HG02852 (cell line): ENCODE results near the gene NRM.
"Not testable (repeated sequence)": the region's sequence is repeated elsewhere in the genome, so short reads cannot be mapped to it uniquely, and the experiment has no call there.

ENCODE experiments used
- ATAC-seq: cut with Tn5 transposase; IDR thresholded peaks from one replicate; pipeline ENCODE4 v1.9.1; 2021; ENCODE audit warnings: mild to moderate bottlenecking, moderate library complexity; ENCODE audit not compliant: unreplicated experiment

The NRM gene

DNA sequence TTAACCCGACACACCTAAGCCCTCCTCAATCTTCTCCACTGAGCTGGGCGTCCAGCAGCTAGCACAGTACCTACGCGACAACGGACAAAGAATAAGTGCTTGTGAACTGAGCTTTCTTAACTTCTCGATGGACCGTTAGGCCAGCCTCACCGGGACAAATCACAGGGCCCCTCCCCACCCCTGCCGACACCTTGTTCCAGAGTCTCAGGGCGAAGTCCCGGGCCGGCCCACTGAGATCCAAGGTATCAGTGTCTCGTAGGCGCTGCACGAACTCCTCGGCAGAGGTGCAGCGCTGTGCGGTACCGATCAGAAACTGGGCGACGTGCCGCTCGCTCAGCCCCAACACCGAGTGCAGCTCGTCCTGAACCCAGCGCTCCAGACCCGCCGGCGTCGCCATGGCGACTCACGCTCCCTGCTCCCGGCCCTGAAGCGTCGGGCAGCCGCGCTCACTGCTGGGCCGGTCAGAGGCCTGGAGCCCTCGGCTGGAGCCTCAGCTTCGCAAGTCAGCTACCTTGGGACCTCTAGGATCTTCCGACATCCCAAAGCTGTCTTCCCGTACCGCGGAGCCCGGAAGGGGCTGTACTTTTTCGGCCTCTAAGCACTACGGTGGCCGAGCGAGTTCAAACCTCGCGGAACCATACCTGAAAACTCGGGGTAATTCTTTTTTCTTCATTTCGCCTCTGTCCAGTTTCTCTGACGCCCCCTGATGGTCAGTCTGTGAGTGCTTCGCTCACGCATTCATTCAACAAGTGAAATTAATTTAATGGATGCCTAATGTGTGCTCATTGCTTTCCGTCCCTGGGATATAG, 18.1 kb downstream of the NRM start, which contains the start of gene DHX16:
DHX16 (minus strand) TSS at position 562 of the 809 bp plus-strand sequence; CDS start at position 397, 165 bp downstream.
- no peak for ATAC-seq

DNA sequence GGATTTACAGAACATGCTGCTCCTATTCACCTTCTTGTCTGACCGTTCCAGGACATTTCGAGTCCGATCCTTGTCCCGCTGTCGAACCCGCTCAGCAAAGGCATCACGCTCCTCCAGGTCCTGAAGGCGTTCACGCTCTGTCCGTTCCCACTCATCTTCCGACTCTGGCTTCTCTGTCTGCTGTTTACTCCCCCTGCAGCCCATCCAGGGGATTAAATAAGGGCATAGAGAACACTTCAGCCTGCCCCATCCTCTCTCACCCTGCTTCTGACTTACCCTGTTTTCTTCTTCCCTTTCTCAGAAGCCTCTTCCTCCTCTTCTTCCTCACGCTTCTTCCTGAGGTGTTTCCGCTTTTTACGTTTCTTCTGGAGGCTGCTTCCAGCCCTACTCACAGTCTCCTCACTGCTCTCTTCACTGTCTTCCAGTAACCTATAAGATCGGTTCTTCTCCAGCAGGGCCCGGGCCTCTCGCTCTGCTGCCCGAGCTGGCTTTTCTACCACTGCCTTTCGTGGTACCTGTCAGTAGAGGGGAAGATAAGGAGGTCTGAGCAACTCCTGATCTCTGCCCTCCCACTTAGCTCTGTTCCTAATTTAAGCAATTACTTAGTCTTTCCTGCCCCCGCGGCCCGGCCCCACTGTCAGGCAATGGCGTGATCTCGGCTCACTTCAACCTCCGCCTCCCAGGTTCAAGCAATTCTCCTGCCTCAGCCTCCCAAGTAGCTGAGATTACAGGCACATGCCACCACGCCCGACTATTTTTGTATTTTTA, 19.8 kb downstream of the NRM start:
- no peak for ATAC-seq

DNA sequence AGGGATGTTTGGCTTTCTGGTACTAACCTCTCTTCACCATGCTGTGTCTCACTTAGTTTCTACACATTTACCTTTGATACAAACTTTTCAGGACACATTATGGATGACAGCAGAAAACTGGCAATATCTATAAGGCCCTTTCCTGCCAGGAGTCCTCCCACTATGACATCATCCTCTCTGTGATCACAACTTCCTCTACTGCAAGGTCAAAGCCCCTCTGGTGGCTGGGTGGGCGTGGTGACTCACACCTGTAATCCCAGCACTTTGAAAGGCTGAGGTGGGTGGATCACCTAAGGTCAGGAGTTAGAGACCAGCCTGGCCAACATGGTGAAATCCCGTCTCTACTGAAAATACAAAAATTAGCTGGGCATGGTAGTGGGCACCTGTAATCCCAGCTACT, 24.5 kb downstream of the NRM start:
- ATAC-seq: not testable (repeated sequence)

DNA sequence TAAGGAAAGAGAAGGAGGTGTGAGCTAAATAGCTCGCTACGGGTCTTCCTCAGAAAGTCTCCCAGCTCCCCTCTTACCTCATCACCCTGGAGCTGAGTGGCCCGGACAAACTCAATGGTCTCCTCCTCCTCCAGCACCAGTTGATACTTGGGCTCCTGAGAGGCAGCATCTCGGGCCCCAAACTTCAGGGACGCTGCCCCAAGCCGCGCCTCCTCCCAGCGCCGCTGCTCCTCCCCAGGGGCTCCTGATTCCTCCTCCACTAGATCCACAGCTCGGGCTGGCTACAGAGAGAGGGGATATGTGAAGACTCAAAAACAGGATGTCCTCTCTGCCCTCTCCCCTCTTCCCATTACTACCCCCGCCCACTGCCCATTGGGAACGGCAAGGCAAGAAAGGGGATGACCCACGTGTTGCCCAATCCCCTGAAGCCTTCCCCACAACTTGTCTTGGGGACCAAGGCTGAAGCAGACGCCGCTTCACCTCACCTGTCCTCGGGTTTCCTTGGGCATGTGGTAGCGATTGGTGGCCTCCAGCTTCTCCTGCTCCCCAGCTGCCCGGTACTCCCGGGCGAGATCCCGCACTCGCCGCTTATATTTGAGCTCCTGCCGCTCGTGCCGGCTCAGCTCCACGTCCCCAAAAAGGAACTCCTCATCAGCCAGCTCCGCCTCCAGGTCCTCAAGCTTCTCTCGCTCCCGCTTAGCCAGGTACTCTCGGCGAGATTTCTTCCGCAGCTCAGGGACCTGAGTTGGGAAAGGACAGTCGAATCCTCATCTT, 25.6 kb downstream of the NRM start:
- no peak for ATAC-seq

DNA sequence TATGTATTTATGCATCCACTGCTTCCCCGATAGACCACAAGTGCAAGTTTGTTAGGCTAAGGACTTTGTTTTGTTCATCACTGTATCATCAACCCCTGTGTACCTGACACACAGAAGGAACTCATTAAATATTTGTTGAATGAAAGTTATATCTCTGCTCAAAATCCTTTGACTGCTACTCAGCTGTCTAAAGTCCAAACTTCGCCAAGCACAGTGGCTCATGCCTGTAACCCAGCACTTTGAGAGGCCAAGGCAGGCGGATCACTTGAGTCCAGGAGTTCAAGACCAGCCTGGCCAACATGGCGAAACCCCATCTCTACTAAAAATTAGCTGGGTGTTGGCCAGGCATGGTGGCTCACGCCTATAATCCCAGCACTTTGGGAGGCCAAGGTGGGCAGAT, 32.9 kb downstream of the NRM start:
- ATAC-seq: not testable (repeated sequence)

DNA sequence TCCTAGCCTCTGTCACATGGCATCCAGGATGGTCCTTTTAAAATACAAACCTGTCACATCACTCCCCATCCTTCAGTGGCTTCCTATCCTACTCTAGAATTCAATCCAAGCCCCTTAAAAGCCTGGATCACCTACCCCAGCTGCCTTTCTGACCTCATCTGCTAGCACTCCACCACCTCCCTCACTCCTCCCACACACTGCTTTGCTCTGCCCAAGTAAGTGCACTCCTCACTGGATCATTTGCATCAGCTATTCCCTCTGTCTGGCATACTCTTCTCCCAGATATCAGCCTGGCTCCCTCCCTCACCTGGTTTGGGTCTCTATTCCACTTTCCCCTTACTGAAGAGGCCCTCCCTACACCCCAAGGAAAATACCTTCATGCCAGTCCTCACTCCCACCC, 33.3 kb downstream of the NRM start:
- no peak for ATAC-seq

DNA sequence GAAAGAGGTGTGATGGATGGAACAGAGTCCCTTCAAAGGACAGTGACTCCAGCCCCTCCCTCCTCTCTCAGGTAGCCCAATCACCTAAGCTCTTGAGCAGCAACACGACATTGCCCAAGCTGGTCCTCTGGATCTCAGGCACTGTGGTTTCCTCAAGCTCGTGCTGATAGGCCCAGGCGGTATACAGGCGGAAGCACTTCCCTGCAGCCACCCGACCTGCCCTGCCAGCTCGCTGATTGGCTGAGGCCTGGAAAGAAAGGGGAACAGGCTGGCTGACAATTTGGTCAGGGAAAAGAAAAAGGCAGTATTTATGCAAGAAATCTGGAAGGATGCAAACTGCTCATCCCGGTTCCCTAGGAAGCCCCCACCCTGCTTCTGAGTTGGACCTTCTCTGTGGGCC, 34.3 kb downstream of the NRM start:
- no peak for ATAC-seq

DNA sequence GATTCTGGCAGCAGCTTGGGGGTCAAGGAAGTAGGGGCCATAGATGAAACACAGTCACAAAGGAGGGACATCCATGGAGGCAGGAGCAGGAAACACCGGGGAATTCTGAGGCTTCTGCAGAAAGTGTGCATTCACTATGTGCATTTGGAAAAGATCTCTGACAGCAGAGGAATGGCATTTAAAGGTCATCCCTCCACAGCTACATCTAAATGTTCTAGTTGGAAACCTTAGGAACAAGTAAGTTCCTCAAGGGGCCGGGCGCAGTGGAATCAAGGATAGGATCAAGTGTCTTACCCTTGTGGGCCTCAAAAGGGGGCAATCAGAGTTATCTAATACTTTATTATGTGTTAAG, 35.1 kb downstream of the NRM start:
- no peak for ATAC-seq

DNA sequence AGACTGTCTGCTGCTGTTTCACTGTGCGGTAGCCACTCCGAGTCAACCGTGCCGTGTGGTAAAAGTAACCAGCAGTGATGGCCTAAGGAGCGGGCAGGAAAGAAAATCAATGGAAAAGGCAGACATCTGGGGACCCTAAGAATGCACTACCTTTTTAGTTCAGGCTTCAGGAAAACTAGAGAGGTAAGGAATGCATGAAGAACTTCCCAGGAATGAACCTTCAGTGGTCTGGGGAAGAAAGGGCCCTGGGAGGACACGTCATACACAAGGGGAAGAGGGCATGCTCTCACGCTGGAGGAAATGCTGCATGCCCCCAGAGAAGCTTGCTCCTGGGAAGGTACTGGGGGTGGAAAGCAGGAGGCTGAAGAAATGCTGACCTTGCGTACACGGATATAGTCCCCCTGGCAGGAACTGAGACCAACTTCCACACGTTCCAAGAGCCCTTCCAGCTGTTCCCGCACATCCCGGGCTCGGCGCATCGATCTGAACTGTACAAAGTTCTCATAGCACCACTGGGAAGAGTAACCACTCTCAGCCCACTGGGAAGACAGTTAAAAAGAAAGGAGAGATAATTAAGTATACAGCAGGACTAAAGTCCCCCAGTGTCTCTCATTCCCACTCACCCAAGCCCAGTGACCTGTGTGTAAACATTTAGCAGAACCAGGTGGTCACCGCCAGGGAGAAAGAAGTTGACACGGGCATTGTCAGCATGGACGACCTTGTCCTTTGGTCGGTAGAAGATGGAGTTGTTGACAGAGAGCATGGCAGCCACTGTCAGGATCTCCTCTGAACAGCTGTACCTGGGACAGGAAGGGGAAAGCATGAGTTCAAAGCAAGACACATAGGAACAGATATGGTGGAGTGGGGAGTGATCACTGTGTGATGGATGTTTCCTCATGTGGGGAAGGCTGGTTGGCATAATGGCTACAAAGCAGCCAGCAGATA, 35.7 kb downstream of the NRM start:
- ATAC-seq: no peak

DNA sequence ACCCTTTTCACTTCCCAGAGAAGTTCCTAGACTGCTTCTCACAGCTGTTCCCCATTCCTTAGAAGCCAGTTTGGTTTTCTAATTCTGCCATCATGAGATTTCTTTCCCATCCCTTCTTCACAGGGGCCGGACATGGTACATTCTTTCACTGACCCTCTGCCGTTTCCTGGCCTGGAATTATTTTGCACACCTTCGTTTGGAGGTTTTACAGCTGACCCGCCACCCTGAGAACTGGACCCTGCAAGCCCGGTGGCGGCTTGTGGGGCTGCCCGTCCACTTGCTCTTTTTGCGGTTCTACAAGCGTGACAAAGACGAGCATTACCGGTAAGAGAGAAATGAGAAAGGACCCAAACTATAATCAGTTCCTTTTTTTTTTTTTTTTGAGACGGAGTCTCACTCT, 39.6 kb downstream of the NRM start:
- no peak for ATAC-seq

DNA sequence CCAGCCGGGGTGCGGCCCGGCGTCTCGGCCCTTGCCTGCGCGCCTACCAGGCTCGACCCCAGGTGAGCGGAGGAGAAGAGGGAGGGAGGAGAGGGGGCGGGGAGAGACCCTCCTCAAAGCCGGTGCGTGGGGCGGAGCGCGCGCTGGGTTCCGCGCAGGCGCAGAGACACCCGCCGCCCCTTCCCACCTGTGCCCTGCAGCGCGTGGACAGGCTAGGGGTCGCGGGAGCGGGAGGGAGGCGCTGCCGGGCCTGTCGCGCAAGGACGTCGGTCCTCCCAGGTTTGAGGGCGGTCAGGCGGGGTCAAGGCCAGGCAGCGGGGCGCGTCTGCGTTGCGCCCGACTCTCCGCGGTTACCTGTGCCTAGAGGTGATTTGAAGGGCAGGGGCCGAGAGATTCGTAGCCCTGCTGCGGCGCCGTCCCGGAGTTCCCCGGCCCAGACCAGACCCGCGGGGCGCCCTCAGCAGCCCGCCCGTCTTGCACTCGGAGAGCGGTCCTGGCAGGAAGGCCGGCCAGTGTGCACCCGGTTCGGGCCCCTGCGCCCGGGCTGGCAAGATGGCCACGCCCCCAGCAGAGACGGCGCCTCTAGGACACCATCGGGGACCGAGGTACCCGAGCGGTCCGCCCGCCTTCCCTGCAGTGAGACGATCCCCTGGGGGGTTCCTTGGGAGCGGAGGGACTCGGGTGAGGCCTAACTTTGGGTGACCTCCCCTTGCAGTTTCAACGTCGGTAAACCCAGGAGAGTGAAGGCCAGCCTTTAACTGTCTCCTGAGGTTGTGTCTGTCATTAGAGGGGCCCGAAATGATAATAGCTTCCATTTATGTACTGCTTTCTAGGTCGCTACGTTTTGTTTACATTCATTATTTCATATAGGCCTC, 43.3 kb downstream of the NRM start:
- peak; percentile 62 for ATAC-seq

DNA sequence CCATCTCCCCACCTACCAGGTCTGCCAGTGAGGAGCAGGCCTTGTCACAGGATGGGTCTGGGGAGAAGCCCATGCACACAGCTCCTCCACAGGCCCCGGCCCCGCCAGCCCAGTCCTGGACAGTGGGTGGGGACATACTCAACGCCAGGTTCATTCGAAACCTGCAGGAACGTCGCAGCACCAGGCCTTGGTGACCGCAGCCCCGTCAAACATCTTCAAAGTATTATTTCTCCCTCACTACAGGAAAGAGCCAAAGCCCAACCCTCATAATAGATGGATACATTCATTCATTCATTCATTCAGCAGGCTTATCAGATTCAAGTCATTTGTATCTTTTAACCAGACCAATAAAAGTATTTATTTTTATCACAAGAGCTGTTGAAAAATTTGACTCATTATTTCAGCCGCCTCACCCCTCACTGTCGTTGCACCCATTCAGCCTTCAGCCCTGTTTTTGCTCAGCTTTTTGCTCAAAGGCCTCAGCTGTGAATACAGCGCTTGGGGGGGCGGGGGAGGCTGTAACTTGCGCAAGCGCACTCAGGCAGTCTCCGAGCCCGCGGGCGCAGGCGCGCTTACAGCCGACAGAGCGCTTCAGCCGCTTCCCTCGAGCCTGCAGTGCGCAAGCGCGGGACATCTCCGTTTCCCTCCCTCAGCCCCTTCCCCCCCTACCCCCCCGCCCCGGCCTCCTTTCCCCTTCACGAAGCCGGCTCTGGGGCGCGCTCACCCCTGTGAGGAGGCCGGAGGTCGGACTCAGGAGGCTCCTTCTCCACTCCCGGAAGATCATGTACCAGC, 44.1 kb downstream of the NRM start, which contains the start of gene C6orf136:
C6orf136 (plus strand) TSS at position 684 of the 792 bp plus-strand sequence; CDS start at position 783, 99 bp downstream.
- ATAC-seq: peak; percentile 47

DNA sequence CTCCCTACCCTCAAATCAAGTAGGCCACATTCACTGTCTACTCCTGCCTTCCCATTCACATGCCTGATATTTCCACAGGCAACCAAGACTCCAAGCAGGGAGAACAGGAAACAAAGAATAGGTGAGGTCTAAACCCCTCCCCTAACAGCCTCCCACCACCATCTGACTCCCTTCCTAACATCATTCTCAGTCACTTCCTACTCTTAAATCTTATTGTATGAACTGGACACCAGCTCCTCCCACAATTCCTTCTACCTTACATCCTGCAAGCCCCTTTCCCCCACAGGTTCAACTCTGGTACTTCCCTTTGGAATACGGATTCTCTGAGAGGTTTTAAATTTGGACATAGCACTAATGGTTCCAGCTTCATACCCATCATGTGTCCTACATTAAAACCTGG, 44.8 kb downstream of the NRM start:
- no peak for ATAC-seq

DNA sequence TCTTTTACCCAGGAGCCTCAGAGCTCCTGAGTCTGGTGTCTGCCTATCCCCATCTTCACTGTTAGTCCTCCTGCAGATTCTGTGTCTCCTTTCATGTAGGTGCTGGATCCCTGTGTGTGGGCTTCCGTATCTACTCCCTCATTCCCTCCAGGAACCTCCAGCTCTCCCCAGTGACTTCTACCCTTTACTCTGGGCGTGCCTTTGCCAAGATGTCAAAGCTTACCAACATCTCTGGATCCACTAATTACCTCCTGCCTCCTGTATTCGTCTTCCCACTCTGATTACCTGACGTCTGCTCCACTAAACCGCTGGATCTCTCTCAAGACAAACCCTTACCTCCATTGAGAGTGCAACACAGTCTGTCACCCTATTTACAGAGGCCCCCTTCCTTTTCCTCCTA, 46.0 kb downstream of the NRM start:
- no peak for ATAC-seq

DNA sequence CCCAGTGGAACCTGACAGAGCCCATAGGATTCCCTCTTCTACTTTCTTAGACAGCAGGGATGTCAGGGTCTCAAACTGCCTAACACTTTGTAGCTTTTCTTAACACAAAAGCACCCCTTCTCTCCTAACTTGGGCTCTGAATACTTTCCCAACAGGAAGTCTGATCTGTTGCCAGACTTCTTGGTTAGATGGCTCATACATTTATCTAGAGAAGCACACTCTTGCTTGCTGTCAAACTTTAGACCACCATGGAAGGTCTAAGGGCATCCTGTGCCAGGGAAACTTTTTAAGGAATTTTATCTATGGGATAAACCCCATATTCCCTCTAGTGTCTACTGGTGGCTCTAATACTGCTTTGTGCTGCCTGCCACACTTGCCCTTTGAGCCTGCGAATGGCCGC, 47.1 kb downstream of the NRM start:
- ATAC-seq: no peak

DNA sequence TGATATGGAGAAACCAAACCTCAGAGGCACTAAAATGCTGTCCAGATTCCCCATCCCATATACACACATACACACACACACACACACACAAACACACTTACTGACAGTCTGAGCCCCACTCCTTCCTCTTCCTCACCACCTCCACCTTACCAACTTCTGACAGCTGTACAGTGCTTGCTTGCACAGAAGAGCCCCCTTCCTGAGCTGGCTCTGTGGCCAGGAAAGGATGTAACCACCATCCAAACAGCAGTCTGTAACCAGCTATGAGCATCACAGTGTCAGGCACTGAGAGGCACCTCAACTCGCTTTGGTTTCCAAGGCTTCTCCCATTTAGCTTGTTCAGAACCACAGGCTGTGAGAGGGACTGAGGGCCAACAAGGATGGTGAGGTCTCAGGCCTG, 49.7 kb downstream of the NRM start:
- ATAC-seq: no peak

DNA sequence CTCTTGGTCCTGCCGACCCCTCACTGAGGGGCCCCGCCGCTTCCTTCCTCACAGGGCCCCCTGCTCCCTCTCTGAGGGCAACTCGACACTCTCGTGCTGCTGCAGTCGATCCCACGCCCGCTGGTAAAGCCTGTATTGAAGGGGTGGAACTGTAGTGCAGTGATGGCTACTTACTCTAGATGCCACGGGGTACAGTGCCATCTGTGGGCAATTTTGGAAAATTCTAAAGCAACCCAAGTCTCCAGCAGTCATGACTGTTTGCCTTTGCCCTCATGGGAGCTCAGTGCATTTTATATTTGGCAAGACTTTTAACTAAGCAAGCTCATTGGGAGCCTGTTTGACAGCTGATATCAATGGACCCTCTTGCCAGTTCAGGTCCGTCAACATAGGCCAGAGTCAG, 50.3 kb downstream of the NRM start:
- no peak for ATAC-seq
